Activated CD8-positive, alpha-beta T cell treated with anti-CD3 and anti-CD28 coated beads for 36 hours (primary cell): ENCODE data around the gene STAT2. TPM values are rescaled to one million over a fixed set of nuclear protein-coding genes. Genes with fewer than 3 reads are reported as not detected.
A peak's percentile ranks its signal among the peaks of the same experiment; 100 is the strongest.
"Not testable (repeated sequence)": the region's sequence is repeated elsewhere in the genome, so short reads cannot be mapped to it uniquely, and the experiment has no call there.

ENCODE experiments used
- ATAC-seq: fragments of 200-7000 bp; cut with Tn5 transposase; one replicate; pipeline ENCODE4 v1.10.0; 2021; ENCODE audit warnings: mild to moderate bottlenecking, moderate library complexity
- CTCF ChIA-PET: fragments of 350-600 bp; sonication (Branson Sonifier 250); formaldehyde crosslinking; loops from one replicate; lab custom pipeline; 2021; ENCODE audit warnings: antibody characterized with exemption; lab: Charles Lee
- POLR2A ChIA-PET: fragments of 350-600 bp; sonication (Branson Sonifier 250); formaldehyde crosslinking; loops from one replicate; lab custom pipeline; 2021; ENCODE audit warnings: antibody characterized with exemption; lab: Charles Lee
- DNase-seq: peaks from one replicate; pipeline ENCODE4 v3.0.0-alpha.2; 2020
- H3K27ac Mint-ChIP-seq: one replicate; pipeline ENCODE4 v1.8.0; 2021; ENCODE audit warnings: mild to moderate bottlenecking, mixed read lengths
- H3K27me3 Mint-ChIP-seq: one replicate; pipeline ENCODE4 v1.8.0; 2021; ENCODE audit warnings: mixed read lengths
- H3K36me3 Mint-ChIP-seq: one replicate; pipeline ENCODE4 v1.8.0; 2021; ENCODE audit warnings: low read depth, mixed read lengths
- H3K4me1 Mint-ChIP-seq: one replicate; pipeline ENCODE4 v1.8.0; 2021; ENCODE audit warnings: low read depth, mixed read lengths
- H3K4me3 Mint-ChIP-seq: one replicate; pipeline ENCODE4 v1.8.0; 2021; ENCODE audit warnings: mild to moderate bottlenecking, moderate library complexity, mixed read lengths
- H3K9me3 Mint-ChIP-seq: one replicate; pipeline ENCODE4 v1.8.0; 2021; ENCODE audit warnings: mixed read lengths
- intact Hi-C: fragments of 100-400 bp; cut with micrococcal nuclease; formaldehyde crosslinking; loops from one replicate; pipeline ENCODE4 v1.10.0; 2022
- total RNA-seq, 2 experiments: library from RNA; stranded (reverse); gene quantifications; one replicate each; pipeline ENCODE4 v1.2.3, GENCODE V29; 2021
- TF ChIP-seq, protein P1 (sequence below): fragments of 200-600 bp; IDR thresholded peaks from one replicate; pipeline ENCODE4 v1.8.0; 2022; ENCODE audit warnings: antibody characterized with exemption, mild to moderate bottlenecking

STAT2 gene
- total RNA-seq, 2 experiments from 2014 or later, result 64.4 to 69.7 TPM

DNA sequence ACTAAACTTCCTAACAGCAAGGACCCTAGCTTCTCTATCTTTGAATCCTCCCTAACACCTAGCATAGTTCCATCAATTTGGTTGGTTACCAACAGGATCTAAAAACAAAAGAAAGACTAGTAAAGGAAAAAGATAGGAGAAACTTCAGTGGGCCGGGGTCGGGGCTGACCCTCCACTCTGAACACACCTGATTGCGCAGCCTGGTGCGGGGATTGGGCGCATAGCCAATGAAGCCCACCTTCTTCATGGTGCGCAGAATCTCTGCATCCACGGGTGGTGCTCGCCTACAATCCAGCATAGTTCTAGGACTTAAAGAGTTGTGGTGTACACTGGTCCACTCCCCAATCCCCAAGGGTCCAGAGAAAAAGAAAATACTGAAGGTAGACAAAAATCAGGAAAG lies 33.8 kb downstream of the STAT2 start:
- peaks cover 3% of the 10 kb centered on the region for H3K4me1 Mint-ChIP-seq
- H3K9me3 Mint-ChIP-seq, result no peaks in the 10 kb centered on the region
- ChIA-PET POLR2A (no interaction called here), CTCF (interaction anchor here (1.0 kb wide), 1 partner anchor 13 kb away, joined by 5 read pairs; the partner anchor contains the start of gene IL23A)
- H3K27me3 Mint-ChIP-seq, result no peaks in the 10 kb centered on the region
- H3K4me3 Mint-ChIP-seq, result no peak overlapping the region
- TF ChIP-seq, protein P1, sequence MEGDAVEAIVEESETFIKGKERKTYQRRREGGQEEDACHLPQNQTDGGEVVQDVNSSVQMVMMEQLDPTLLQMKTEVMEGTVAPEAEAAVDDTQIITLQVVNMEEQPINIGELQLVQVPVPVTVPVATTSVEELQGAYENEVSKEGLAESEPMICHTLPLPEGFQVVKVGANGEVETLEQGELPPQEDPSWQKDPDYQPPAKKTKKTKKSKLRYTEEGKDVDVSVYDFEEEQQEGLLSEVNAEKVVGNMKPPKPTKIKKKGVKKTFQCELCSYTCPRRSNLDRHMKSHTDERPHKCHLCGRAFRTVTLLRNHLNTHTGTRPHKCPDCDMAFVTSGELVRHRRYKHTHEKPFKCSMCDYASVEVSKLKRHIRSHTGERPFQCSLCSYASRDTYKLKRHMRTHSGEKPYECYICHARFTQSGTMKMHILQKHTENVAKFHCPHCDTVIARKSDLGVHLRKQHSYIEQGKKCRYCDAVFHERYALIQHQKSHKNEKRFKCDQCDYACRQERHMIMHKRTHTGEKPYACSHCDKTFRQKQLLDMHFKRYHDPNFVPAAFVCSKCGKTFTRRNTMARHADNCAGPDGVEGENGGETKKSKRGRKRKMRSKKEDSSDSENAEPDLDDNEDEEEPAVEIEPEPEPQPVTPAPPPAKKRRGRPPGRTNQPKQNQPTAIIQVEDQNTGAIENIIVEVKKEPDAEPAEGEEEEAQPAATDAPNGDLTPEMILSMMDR, result no peak
- DNase-seq (no peak), ATAC-seq (no peak)
- no peak overlapping the region for H3K27ac Mint-ChIP-seq
- H3K36me3 Mint-ChIP-seq, result peaks cover 24% of the 10 kb centered on the region
- intact Hi-C loops, result no loop called here

DNA sequence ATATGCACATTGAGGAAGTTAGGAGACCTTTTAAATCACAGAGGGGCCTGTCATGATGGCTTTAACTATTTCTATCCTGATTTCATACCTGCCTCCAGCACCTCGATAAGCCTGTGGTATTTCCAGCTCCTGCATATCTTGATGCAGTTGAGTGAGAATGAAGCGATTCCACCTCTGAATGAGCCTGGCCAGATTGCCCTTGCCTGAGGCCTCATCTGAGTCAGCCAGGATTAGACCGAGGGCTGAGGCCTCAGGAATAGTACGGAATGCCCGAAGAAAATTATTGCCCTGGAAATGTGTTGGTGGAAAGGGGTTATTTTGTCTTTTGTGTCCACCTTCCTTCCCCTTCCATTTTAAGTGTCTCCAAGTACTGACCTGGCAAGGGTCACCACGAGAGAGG lies 35.7 kb downstream of the STAT2 start:
- Mint-ChIP-seq H3K27me3 (no peaks in the 10 kb centered on the region), H3K4me3 (no peak overlapping the region), H3K36me3 (peaks cover 29% of the 10 kb centered on the region), H3K27ac (no peak overlapping the region), H3K9me3 (no peaks in the 10 kb centered on the region), H3K4me1 (peaks cover 2% of the 10 kb centered on the region)
- POLR2A ChIA-PET, result interaction anchor here (1.0 to 1.2 kb wide), 4 partner anchors 8 to 15 kb away, joined by 3 to 4 read pairs (median 4); partner anchors contain the start of genes CNPY2 and PAN2
- TF ChIP-seq, protein P1, result no peak
- ATAC-seq (no peak), DNase-seq (no peak)
- intact Hi-C loops, result no loop called here
- CTCF ChIA-PET, result interaction anchor here (1.1 kb wide), 1 partner anchor 9 kb away, joined by 5 read pairs; the partner anchor contains the start of gene PAN2

DNA sequence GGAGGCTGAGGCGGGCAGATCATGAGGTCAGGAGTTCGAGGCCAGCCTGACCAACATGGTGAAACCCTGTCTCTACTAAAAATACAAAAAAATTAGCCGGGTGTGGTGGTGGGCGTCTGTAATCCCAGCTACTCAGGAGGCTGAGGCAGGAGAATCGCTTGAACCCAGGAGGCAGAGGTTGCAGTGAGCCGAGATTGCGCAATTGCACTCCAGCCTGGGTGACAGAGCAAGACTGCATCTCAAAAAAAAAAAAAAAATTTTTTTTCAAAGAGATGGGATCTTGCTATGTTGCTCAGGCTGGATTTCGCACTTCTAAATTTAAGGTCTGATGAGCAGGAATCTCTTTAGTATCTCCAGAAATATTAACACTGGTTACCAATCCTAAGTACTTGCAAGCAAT lies 38.3 kb downstream of the STAT2 start:
- POLR2A ChIA-PET, intact Hi-C loops, H3K4me3 Mint-ChIP-seq, H3K27me3 Mint-ChIP-seq, ATAC-seq, DNase-seq, H3K4me1 Mint-ChIP-seq, H3K9me3 Mint-ChIP-seq, H3K27ac Mint-ChIP-seq: not testable (repeated sequence)
- H3K36me3 Mint-ChIP-seq, result peaks cover 24% of the 10 kb centered on the region
- CTCF ChIA-PET, result interaction anchor here (0.9 kb wide), 1 partner anchor 9 kb away, joined by 3 read pairs; no protein-coding TSS in a partner anchor

DNA sequence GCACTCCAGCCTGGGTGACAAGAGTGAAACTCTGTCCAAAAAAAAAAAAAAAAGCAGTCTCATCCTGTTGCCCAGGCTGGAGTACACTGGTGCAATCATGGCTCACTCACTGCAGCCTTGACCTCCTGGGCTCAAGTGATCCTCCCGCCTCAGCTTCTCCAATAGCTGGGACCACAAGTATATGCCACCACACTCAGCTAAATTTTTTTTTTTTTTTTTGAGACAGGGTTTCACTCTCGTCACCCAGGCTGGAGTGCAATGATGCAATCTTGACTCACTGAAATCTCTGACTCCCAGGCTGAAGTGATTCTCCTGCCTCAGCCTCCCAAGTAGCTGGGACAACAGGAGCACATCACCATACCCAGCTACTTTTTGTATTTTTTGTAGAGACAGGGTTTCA lies 38.9 kb downstream of the STAT2 start:
- TF ChIP-seq, protein P1, result no peak
- H3K27ac Mint-ChIP-seq, result peak overlapping the region; percentile 19
- no peaks in the 10 kb centered on the region for H3K9me3 Mint-ChIP-seq
- ChIA-PET CTCF (interaction anchor here (0.9 to 1.4 kb wide), 3 partner anchors 9 to 236 kb away, joined by 3 to 4 read pairs (median 3); no protein-coding TSS in a partner anchor), POLR2A (interaction anchor here (0.6 to 1.3 kb wide), 3 partner anchors 12 to 183 kb away, joined by 3 to 4 read pairs (median 3); no protein-coding TSS in a partner anchor)
- DNase-seq (peak; percentile 21), ATAC-seq (no peak)
- peaks cover 21% of the 10 kb centered on the region for H3K36me3 Mint-ChIP-seq
- peaks cover 2% of the 10 kb centered on the region for H3K4me1 Mint-ChIP-seq
- no peak overlapping the region for H3K4me3 Mint-ChIP-seq
- no peaks in the 10 kb centered on the region for H3K27me3 Mint-ChIP-seq
- intact Hi-C loops, result no loop called here

DNA sequence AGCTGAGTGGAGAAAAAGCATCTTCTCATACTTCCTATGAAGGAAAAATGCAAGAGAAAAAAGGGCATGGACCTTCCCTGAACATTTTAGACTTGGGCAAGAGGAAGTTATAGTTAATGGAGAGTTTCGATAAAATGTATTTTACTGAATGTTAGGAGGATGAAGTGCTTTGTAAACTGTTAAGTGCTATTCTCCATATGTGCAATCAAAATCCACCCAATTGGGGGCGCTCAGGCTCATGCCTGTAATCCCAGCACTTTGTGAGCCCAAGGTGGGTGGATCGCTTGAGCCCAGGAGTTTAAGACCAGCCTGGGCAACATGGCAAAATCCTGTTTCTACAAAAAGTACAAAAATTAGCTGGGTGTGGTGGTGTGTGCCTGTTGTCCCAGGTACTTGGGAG lies 42.2 kb downstream of the STAT2 start:
- no peak for ATAC-seq
- no peak overlapping the region for H3K27ac Mint-ChIP-seq
- TF ChIP-seq, protein P1, result no peak
- peak; percentile 39 for DNase-seq
- POLR2A ChIA-PET, result interaction anchor here (1.0 to 4.1 kb wide), 2 partner anchors 16 to 42 kb away, joined by 3 to 28 read pairs; partner anchors contain the start of genes PAN2 and STAT2
- intact Hi-C loops, result no loop called here
- H3K36me3 Mint-ChIP-seq, result peaks cover 20% of the 10 kb centered on the region
- H3K4me3 Mint-ChIP-seq, result no peak overlapping the region
- peaks cover 11% of the 10 kb centered on the region for H3K4me1 Mint-ChIP-seq
- no peaks in the 10 kb centered on the region for H3K27me3 Mint-ChIP-seq
- CTCF ChIA-PET, result interaction anchor here (0.7 to 2.0 kb wide), 4 partner anchors 29 to 147 kb away, joined by 3 to 6 read pairs (median 5); partner anchors contain the start of gene TIMELESS
- no peaks in the 10 kb centered on the region for H3K9me3 Mint-ChIP-seq
